ENCODE measurements around the gene IGHMBP2.

Gene IGHMBP2

GRCh38 chr11:68956142-68956541, 52.5 kb downstream of the IGHMBP2 start:
- Mint-ChIP-seq H3K27me3 (peaks cover 1% of the 10 kb centered on the region), H3K27ac (no peak overlapping the region), H3K9me3 (no peaks in the 10 kb centered on the region), H3K36me3 (no peaks in the 10 kb centered on the region), H3K4me1 (no peaks in the 10 kb centered on the region), H3K4me3 (no peak overlapping the region)

- H3K27me3 Mint-ChIP-seq: peaks cover 1% of the 10 kb centered on the region
- no peaks in the 10 kb centered on the region for H3K36me3 Mint-ChIP-seq
- H3K4me3 Mint-ChIP-seq: no peak overlapping the region
- no peak overlapping the region for H3K27ac Mint-ChIP-seq
- no peaks in the 10 kb centered on the region for H3K9me3 Mint-ChIP-seq
- H3K4me1 Mint-ChIP-seq: no peaks in the 10 kb centered on the region
Observed at GRCh38 chr11:68956547-68957254, 53.0 kb downstream of the IGHMBP2 start.

GRCh38 chr11:68958211-68958610, 54.5 kb downstream of the IGHMBP2 start:
- Mint-ChIP-seq H3K36me3 (no peaks in the 10 kb centered on the region), H3K4me1 (peaks cover 7% of the 10 kb centered on the region), H3K27ac (no peak overlapping the region), H3K9me3 (no peaks in the 10 kb centered on the region), H3K4me3 (no peak overlapping the region), H3K27me3 (peaks cover 1% of the 10 kb centered on the region)

- Mint-ChIP-seq H3K4me3 (no peak overlapping the region), H3K27ac (no peak overlapping the region)
Observed at GRCh38 chr11:68959465-68960293, 56.0 kb downstream of the IGHMBP2 start.

GRCh38 chr11:68960294-68961071, 56.8 kb downstream of the IGHMBP2 start:
- H3K27ac Mint-ChIP-seq: no peak overlapping the region
- H3K36me3 Mint-ChIP-seq: peaks cover 3% of the 10 kb centered on the region
- peaks cover 10% of the 10 kb centered on the region for H3K4me1 Mint-ChIP-seq
- H3K27me3 Mint-ChIP-seq: peaks cover 1% of the 10 kb centered on the region
- H3K9me3 Mint-ChIP-seq: no peaks in the 10 kb centered on the region
- no peak overlapping the region for H3K4me3 Mint-ChIP-seq

More at GRCh38 chr11:68959465-68960293, 56.0 kb downstream of the IGHMBP2 start:
- Mint-ChIP-seq H3K9me3 (no peaks in the 10 kb centered on the region), H3K4me1 (peaks cover 8% of the 10 kb centered on the region), H3K27me3 (peaks cover 1% of the 10 kb centered on the region), H3K36me3 (peaks cover 1% of the 10 kb centered on the region)

GRCh38 chr11:68961245-68961644, 57.6 kb downstream of the IGHMBP2 start:
- Mint-ChIP-seq H3K27me3 (peaks cover 1% of the 10 kb centered on the region), H3K4me3 (no peak overlapping the region), H3K27ac (no peak overlapping the region), H3K36me3 (peaks cover 3% of the 10 kb centered on the region), H3K9me3 (no peaks in the 10 kb centered on the region), H3K4me1 (peaks cover 14% of the 10 kb centered on the region)

GRCh38 chr11:68962527-68963250, 59.0 kb downstream of the IGHMBP2 start:
- Mint-ChIP-seq H3K36me3 (peaks cover 3% of the 10 kb centered on the region), H3K9me3 (no peaks in the 10 kb centered on the region), H3K4me3 (peak overlapping the region; percentile 47), H3K27ac (peak overlapping the region; percentile 59), H3K4me1 (peaks cover 14% of the 10 kb centered on the region), H3K27me3 (no peaks in the 10 kb centered on the region)

GRCh38 chr11:68963779-68964178, 60.1 kb downstream of the IGHMBP2 start:
- Mint-ChIP-seq H3K36me3 (peaks cover 3% of the 10 kb centered on the region), H3K4me3 (no peak overlapping the region), H3K27me3 (no peaks in the 10 kb centered on the region), H3K9me3 (no peaks in the 10 kb centered on the region), H3K4me1 (peaks cover 14% of the 10 kb centered on the region), H3K27ac (no peak overlapping the region)

GRCh38 chr11:68965901-68966853, 62.5 kb downstream of the IGHMBP2 start:
- Mint-ChIP-seq H3K4me3 (no peak overlapping the region), H3K27ac (no peak overlapping the region)

GRCh38 chr11:68966894-68967780, 63.4 kb downstream of the IGHMBP2 start:
- Mint-ChIP-seq H3K27ac (no peak overlapping the region), H3K36me3 (peaks cover 3% of the 10 kb centered on the region), H3K27me3 (no peaks in the 10 kb centered on the region), H3K9me3 (no peaks in the 10 kb centered on the region), H3K4me3 (no peak overlapping the region), H3K4me1 (peaks cover 14% of the 10 kb centered on the region)

More at GRCh38 chr11:68965901-68966853, 62.5 kb downstream of the IGHMBP2 start:
- H3K36me3 Mint-ChIP-seq: peaks cover 3% of the 10 kb centered on the region
- H3K9me3 Mint-ChIP-seq: no peaks in the 10 kb centered on the region
- H3K27me3 Mint-ChIP-seq: no peaks in the 10 kb centered on the region
- peaks cover 14% of the 10 kb centered on the region for H3K4me1 Mint-ChIP-seq

GRCh38 chr11:68968306-68969250, 64.9 kb downstream of the IGHMBP2 start:
- Mint-ChIP-seq H3K36me3 (peaks cover 3% of the 10 kb centered on the region), H3K4me1 (peaks cover 7% of the 10 kb centered on the region), H3K27ac (no peak overlapping the region), H3K9me3 (no peaks in the 10 kb centered on the region), H3K27me3 (no peaks in the 10 kb centered on the region), H3K4me3 (no peak overlapping the region)

GRCh38 chr11:68969386-68969785, 65.7 kb downstream of the IGHMBP2 start:
- Mint-ChIP-seq H3K36me3 (peaks cover 3% of the 10 kb centered on the region), H3K4me3 (no peak overlapping the region), H3K4me1 (peaks cover 7% of the 10 kb centered on the region), H3K27ac (no peak overlapping the region), H3K9me3 (no peaks in the 10 kb centered on the region), H3K27me3 (no peaks in the 10 kb centered on the region)

All from activated naive CD4-positive, alpha-beta T cell treated with anti-CD3 and anti-CD28 coated beads, Interleukin-2, amount 50 U/mL, for 24 hours (primary cell).